Caco-2 (cell line): Measurements from ENCODE around the gene AKAP12. TPM values are rescaled to one million over a fixed set of nuclear protein-coding genes. Genes with fewer than 3 reads are reported as not detected.

Experiments used
- BruUV-seq: library from RNA; stranded (reverse); fragments of 400-500 nt; replicated peaks from 2 replicates; lab custom pipeline; 2021; lab: Mats Ljungman, UMichigan
- CTCF ChIA-PET: fragments of 300-600 bp; sonication (Branson Sonifier 250); formaldehyde crosslinking; loops from one replicate; lab custom pipeline; 2022; ENCODE audit warnings: antibody characterized with exemption; lab: Charles Lee
- POLR2A ChIA-PET: fragments of 300-600 bp; sonication (Branson Sonifier 250); formaldehyde crosslinking; loops from one replicate; lab custom pipeline; 2022; ENCODE audit warnings: antibody characterized with exemption; lab: Charles Lee
- DNase-seq, 2 experiments: peaks; one replicate each; pipeline versions ENCODE4 v3.0.0 to v3.0.0-alpha.2; 2020 to 2022
- H3K27me3 ChIP-seq: replicated peaks from 2 replicates; pipeline ENCODE4 v1.6.0; 2011; ENCODE audit warnings: low read length; ENCODE audit not compliant: control insufficient read depth, insufficient read depth
- H3K36me3 ChIP-seq: 2 replicates; pipeline ENCODE4 v1.5.1; 2011; ENCODE audit warnings: low read length; ENCODE audit not compliant: control insufficient read depth, insufficient read depth
- H3K4me1 ChIP-seq: fragments of 250-450 bp; sonication (Bioruptor Pico); 2 replicates; pipeline ENCODE4 v1.5.1; 2020; ENCODE audit warnings: mild to moderate bottlenecking
- H3K4me3 ChIP-seq: 2 replicates; pipeline ENCODE4 v1.5.1; 2011; ENCODE audit warnings: low read depth, mild to moderate bottlenecking, control low read depth, low read length
- H3K9me3 ChIP-seq: fragments of 250-450 bp; sonication (Bioruptor Pico); 2 replicates; pipeline ENCODE4 v1.5.1; 2020; ENCODE audit warnings: mild to moderate bottlenecking, moderate library complexity
- H3K27ac Mint-ChIP-seq: one replicate; pipeline ENCODE4 v1.8.0; 2022; ENCODE audit warnings: mixed read lengths; ENCODE audit not compliant: unreplicated experiment
- H3K27me3 Mint-ChIP-seq: one replicate; pipeline ENCODE4 v1.8.0; 2022; ENCODE audit warnings: mixed read lengths; ENCODE audit not compliant: insufficient read depth, unreplicated experiment
- H3K36me3 Mint-ChIP-seq: one replicate; pipeline ENCODE4 v1.8.0; 2022; ENCODE audit warnings: mild to moderate bottlenecking, mixed read lengths; ENCODE audit not compliant: insufficient read depth, unreplicated experiment
- H3K4me1 Mint-ChIP-seq: one replicate; pipeline ENCODE4 v1.8.0; 2022; ENCODE audit warnings: low read depth, mixed read lengths; ENCODE audit not compliant: unreplicated experiment
- H3K4me3 Mint-ChIP-seq: one replicate; pipeline ENCODE4 v1.8.0; 2022; ENCODE audit warnings: mild to moderate bottlenecking, moderate library complexity, mixed read lengths; ENCODE audit not compliant: unreplicated experiment
- H3K9me3 Mint-ChIP-seq: one replicate; pipeline ENCODE4 v1.8.0; 2022; ENCODE audit warnings: mixed read lengths; ENCODE audit not compliant: unreplicated experiment
- intact Hi-C: fragments of 100-400 bp; cut with micrococcal nuclease; formaldehyde crosslinking; loops from one replicate; pipeline ENCODE4 v1.10.0; 2022; ENCODE audit not compliant: unreplicated experiment
- total RNA-seq: library from RNA; stranded (reverse); gene quantifications from 2 replicates; pipeline ENCODE4 v1.2.3, GENCODE V29; 2022
- TF ChIP-seq, protein P1 (sequence below), 2 experiments: fragments of 200-600 bp in 1 of 2; IDR thresholded peaks; 1 replicate in 1 of 2; 2 replicates in 1 of 2; pipeline versions ENCODE4 v1.5.1 to v1.8.0; 2011 to 2022; ENCODE audit warnings: antibody characterized with exemption in 1 of 2, control low read depth in 1 of 2, inconsistent platforms in 1 of 2, low read depth in 1 of 2, low read length in 1 of 2, mild to moderate bottlenecking in 1 of 2, moderate library complexity in 1 of 2; ENCODE audit not compliant: insufficient read depth in 1 of 2, severe bottlenecking in 1 of 2, unreplicated experiment in 1 of 2

AKAP12 gene
- total RNA-seq, 1 experiment from 2014 or later: 0.93 TPM

DNA sequence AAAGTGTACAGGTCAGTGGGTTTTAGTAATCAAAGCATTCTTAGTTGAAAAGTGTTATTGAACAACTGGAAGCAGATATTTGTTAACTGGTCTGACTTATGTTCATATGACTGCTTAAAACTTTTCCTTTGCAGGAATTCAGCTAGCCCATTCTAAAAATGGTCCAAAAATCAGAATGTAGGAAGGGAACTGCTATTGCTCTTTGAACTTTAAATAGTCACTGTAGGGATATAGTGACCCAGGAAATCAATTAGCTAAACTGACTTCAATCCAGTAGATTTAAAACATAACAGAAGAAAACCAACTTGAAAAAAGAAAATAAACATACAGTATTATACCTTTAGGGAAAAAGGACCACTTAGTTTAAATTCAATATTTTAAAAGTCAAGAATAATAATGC, 25.5 kb downstream of the AKAP12 start:
- H3K27me3 Mint-ChIP-seq: no peaks in the 10 kb centered on the region
- H3K4me1 Mint-ChIP-seq: no peaks in the 10 kb centered on the region
- Histone ChIP-seq H3K9me3 (no peaks in the 10 kb centered on the region), H3K36me3 (no peaks in the 10 kb centered on the region), H3K4me1 (no peaks in the 10 kb centered on the region), H3K27me3 (no peaks in the 10 kb centered on the region), H3K4me3 (no peak overlapping the region)
- intact Hi-C loops: no loop called here
- DNase-seq: no peak
- no peak overlapping the region for H3K4me3 Mint-ChIP-seq
- POLR2A ChIA-PET: interaction anchor here (0.6 kb wide), 1 partner anchor 19 kb away, joined by 4 read pairs; no protein-coding TSS in a partner anchor
- TF ChIP-seq, protein P1, sequence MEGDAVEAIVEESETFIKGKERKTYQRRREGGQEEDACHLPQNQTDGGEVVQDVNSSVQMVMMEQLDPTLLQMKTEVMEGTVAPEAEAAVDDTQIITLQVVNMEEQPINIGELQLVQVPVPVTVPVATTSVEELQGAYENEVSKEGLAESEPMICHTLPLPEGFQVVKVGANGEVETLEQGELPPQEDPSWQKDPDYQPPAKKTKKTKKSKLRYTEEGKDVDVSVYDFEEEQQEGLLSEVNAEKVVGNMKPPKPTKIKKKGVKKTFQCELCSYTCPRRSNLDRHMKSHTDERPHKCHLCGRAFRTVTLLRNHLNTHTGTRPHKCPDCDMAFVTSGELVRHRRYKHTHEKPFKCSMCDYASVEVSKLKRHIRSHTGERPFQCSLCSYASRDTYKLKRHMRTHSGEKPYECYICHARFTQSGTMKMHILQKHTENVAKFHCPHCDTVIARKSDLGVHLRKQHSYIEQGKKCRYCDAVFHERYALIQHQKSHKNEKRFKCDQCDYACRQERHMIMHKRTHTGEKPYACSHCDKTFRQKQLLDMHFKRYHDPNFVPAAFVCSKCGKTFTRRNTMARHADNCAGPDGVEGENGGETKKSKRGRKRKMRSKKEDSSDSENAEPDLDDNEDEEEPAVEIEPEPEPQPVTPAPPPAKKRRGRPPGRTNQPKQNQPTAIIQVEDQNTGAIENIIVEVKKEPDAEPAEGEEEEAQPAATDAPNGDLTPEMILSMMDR (IDR thresholded peaks at IDR 0.05; ENCODE audit: insufficient read depth in 1 of 2, low read depth in 1 of 2, low read length in 1 of 2, severe bottlenecking in 1 of 2, unreplicated experiment in 1 of 2): no peak
- CTCF ChIA-PET: no interaction called here
- H3K9me3 Mint-ChIP-seq: no peaks in the 10 kb centered on the region
- no peaks in the 10 kb centered on the region for H3K36me3 Mint-ChIP-seq
- BruUV-seq: no TSS peak
- no peak overlapping the region for H3K27ac Mint-ChIP-seq

- TF ChIP-seq, protein P1 (IDR thresholded peaks at IDR 0.05; ENCODE audit: insufficient read depth in 1 of 2, low read depth in 1 of 2, low read length in 1 of 2, severe bottlenecking in 1 of 2, unreplicated experiment in 1 of 2): no peak
- intact Hi-C loops: no loop called here
- no peaks in the 10 kb centered on the region for H3K36me3 ChIP-seq
- H3K4me1 Mint-ChIP-seq: no peaks in the 10 kb centered on the region
- H3K9me3 Mint-ChIP-seq: no peaks in the 10 kb centered on the region
- no peak overlapping the region for H3K4me3 ChIP-seq
- H3K27ac Mint-ChIP-seq: no peak overlapping the region
- no peak overlapping the region for H3K4me3 Mint-ChIP-seq
- no peaks in the 10 kb centered on the region for H3K4me1 ChIP-seq
- no peaks in the 10 kb centered on the region for H3K27me3 Mint-ChIP-seq
- DNase-seq: no peak
- H3K36me3 Mint-ChIP-seq: no peaks in the 10 kb centered on the region
- ChIA-PET CTCF (no interaction called here), POLR2A (no interaction called here)
- H3K27me3 ChIP-seq: no peaks in the 10 kb centered on the region
- no peaks in the 10 kb centered on the region for H3K9me3 ChIP-seq
- no TSS peak for BruUV-seq
These were observed 29.7 kb downstream of the AKAP12 start for GRCh38 chr6:151269321-151269995.

DNA sequence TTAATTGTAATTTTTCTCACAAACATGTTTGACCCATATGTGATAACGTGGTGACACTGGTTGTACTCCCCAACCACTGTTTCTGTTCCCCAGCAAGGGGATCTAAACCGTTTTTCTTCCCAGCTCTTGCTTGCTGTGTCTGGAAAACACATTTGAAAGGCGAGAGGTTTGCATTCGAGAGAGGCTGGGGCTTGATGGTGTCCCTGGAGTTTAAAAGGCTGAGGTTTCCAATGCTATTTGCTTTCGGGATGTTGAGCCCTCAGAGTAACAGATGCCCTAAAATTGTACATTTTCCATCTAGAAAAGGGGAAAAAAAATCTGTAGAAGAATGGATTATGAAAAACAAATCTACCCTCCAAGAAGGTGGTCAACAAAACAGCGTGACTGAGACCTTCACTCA, 35.4 kb downstream of the AKAP12 start:
- Histone ChIP-seq H3K4me1 (no peaks in the 10 kb centered on the region), H3K36me3 (no peaks in the 10 kb centered on the region), H3K27me3 (no peaks in the 10 kb centered on the region), H3K9me3 (no peaks in the 10 kb centered on the region), H3K4me3 (no peak overlapping the region)
- TF ChIP-seq, protein P1 (IDR thresholded peaks at IDR 0.05; ENCODE audit: insufficient read depth in 1 of 2, low read depth in 1 of 2, low read length in 1 of 2, severe bottlenecking in 1 of 2, unreplicated experiment in 1 of 2): no peak
- intact Hi-C loops: no loop called here
- DNase-seq: no peak
- BruUV-seq: no TSS peak
- Mint-ChIP-seq H3K27ac (no peak overlapping the region), H3K36me3 (no peaks in the 10 kb centered on the region), H3K27me3 (no peaks in the 10 kb centered on the region), H3K4me1 (no peaks in the 10 kb centered on the region), H3K9me3 (no peaks in the 10 kb centered on the region), H3K4me3 (no peak overlapping the region)
- ChIA-PET POLR2A (no interaction called here), CTCF (no interaction called here)
